Hematopoietic multipotent progenitor cell treated with erythropoietin and hydrocortisone succinate and interleukin-3 and kit ligand, for 17 days (in vitro differentiated cells): ENCODE results near the gene ADIPOR2.
A peak's percentile ranks its signal among the peaks of the same experiment; 100 is the strongest.

ENCODE experiments used
- DNase-seq: peaks from one replicate; pipeline ENCODE4 v3.0.0-alpha.2; 2015; ENCODE audit warnings: low spot score

ADIPOR2 gene

GRCh38 chr12:1800401-1801302 lies 109.8 kb downstream of the ADIPOR2 start:
- DNase-seq: no peak

- no peak for DNase-seq
These were observed 110.6 kb downstream of the ADIPOR2 start for GRCh38 chr12:1801303-1801975.

GRCh38 chr12:1803736-1804135 lies 112.9 kb downstream of the ADIPOR2 start:
- DNase-seq: no peak

GRCh38 chr12:1804545-1805332 lies 113.9 kb downstream of the ADIPOR2 start:
- peak; percentile 90 for DNase-seq

- DNase-seq: no peak
These were observed 114.7 kb downstream of the ADIPOR2 start for GRCh38 chr12:1805441-1806081.

GRCh38 chr12:1806301-1807086 lies 115.6 kb downstream of the ADIPOR2 start:
- peak; percentile 67 for DNase-seq

- no peak for DNase-seq
These were observed 116.4 kb downstream of the ADIPOR2 start for GRCh38 chr12:1807087-1807860.

- DNase-seq: no peak
These were observed 117.3 kb downstream of the ADIPOR2 start for GRCh38 chr12:1808036-1808797.

- no peak for DNase-seq
These were observed 118.1 kb downstream of the ADIPOR2 start for GRCh38 chr12:1808798-1809480.

GRCh38 chr12:1809591-1810190 lies 118.8 kb downstream of the ADIPOR2 start:
- no peak for DNase-seq

GRCh38 chr12:1810201-1810930 lies 119.5 kb downstream of the ADIPOR2 start:
- no peak for DNase-seq

GRCh38 chr12:1810931-1811280 lies 120.0 kb downstream of the ADIPOR2 start:
- no peak for DNase-seq

GRCh38 chr12:1811281-1811947 lies 120.5 kb downstream of the ADIPOR2 start:
- no peak for DNase-seq

GRCh38 chr12:1811948-1812291 lies 121.0 kb downstream of the ADIPOR2 start:
- DNase-seq: no peak

GRCh38 chr12:1812650-1813302 lies 121.9 kb downstream of the ADIPOR2 start:
- no peak for DNase-seq

GRCh38 chr12:1814266-1814665 lies 123.4 kb downstream of the ADIPOR2 start:
- DNase-seq: no peak

- no peak for DNase-seq
These were observed 124.2 kb downstream of the ADIPOR2 start for GRCh38 chr12:1815108-1815507.
